Prostate gland (tissue), 2 donors: ENCODE results near the gene TXNDC15.

Experiments used
- POLR2A ChIP-seq: fragments of 450-650 bp; IDR thresholded peaks from one replicate; pipeline ENCODE4 v1.6.1; 2016; ENCODE audit warnings: antibody characterized with exemption, mild to moderate bottlenecking
- POLR2AphosphoS5 ChIP-seq: sonication (generic); formaldehyde crosslinking; IDR thresholded peaks from one replicate; pipeline ENCODE4 v1.6.1; 2017; ENCODE audit warnings: antibody characterized with exemption
- TF ChIP-seq, protein P1 (sequence below), 4 experiments: fragments of 200-600 bp in 2 of 4; fragments of 450-650 bp in 2 of 4; sonication (generic) in 2 of 4; IDR thresholded peaks; 1 replicate in 3 of 4; 2 replicates in 1 of 4; pipeline ENCODE4 v1.5.1; 2016 to 2019; ENCODE audit warnings: antibody characterized with exemption in 4 of 4, mild to moderate bottlenecking in 2 of 4, moderate library complexity in 2 of 4

GRCh38 chr5:134873494-134873893, 677 bp upstream of the TXNDC15 start:
- TF ChIP-seq POLR2A, result no peak
- no peak for TF ChIP-seq POLR2AphosphoS5
- TF ChIP-seq, protein P1, sequence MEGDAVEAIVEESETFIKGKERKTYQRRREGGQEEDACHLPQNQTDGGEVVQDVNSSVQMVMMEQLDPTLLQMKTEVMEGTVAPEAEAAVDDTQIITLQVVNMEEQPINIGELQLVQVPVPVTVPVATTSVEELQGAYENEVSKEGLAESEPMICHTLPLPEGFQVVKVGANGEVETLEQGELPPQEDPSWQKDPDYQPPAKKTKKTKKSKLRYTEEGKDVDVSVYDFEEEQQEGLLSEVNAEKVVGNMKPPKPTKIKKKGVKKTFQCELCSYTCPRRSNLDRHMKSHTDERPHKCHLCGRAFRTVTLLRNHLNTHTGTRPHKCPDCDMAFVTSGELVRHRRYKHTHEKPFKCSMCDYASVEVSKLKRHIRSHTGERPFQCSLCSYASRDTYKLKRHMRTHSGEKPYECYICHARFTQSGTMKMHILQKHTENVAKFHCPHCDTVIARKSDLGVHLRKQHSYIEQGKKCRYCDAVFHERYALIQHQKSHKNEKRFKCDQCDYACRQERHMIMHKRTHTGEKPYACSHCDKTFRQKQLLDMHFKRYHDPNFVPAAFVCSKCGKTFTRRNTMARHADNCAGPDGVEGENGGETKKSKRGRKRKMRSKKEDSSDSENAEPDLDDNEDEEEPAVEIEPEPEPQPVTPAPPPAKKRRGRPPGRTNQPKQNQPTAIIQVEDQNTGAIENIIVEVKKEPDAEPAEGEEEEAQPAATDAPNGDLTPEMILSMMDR (IDR thresholded peaks at IDR 0.05), result no peak
